Effector CD4-positive, alpha-beta T cell (primary cell): ENCODE data around the gene TSPAN11.

Source experiments
- DNase-seq: peaks from one replicate; pipeline ENCODE4 v3.0.0-alpha.2; 2020

TSPAN11 gene

DNA sequence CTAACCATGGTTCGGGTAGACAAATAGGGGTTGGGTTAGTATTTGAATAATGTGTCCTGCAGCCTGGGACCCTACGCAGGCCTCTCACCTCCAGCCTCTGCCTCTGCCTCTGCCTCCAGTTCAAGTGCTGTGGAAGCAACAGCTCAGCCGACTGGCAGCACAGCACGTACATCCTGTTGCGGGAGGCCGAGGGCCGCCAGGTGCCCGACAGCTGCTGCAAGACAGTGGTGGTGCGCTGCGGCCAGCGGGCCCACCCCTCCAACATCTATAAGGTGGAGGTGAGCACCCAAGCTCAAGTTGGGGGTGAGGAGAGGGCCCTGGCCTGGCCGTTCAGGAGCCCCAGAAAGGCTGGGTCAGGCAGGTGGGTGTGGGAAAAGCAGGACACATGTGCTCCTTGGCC, 55.9 kb downstream of the TSPAN11 start:
- no peak for DNase-seq

GRCh38 chr12:30985814-30986452, 59.4 kb downstream of the TSPAN11 start:
- DNase-seq, result no peak

DNA sequence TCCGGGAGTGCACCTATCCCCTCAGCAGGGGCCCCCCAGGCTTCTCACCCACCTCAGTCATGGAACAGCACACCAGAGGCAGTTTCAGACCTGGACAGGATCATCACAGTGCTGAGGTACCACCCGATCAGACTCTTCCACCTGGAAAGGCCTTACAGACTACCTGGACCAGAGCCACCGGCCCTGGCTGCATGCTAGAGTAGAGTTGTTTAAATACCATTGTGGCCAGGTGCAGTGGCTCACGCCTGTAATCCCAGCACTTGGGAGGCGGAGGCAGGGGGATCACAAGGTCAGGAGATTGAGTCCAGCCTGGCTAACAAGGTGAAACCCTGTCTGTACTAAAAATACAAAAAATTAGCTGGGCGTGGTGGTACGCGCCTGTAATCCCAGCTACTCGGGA, 61.5 kb downstream of the TSPAN11 start:
- no peak for DNase-seq

- no peak for DNase-seq
These were observed 62.2 kb downstream of the TSPAN11 start for GRCh38 chr12:30988646-30989286.

DNA sequence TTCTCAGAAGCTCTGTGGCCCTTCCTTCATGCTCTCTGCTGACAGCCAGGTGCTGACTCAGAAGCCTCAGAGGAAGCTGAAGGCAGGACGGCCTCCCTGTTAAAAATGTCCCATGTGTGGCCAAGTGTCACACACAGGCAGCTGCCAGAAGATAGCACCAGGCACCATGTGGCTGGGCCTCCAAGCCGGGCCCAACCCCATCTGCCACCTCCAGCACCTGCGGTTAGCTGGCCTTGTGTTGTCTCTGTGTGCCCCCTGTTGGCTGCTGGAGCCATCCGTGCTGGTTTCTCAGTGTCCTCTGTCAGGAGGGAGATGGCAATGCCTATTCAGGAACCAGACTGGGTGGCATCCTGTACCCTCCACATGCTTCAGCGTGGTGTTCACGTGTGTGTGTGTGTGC, 63.2 kb downstream of the TSPAN11 start:
- no peak for DNase-seq

- no peak for DNase-seq
These were observed 63.8 kb downstream of the TSPAN11 start for GRCh38 chr12:30990316-30990715.

DNA sequence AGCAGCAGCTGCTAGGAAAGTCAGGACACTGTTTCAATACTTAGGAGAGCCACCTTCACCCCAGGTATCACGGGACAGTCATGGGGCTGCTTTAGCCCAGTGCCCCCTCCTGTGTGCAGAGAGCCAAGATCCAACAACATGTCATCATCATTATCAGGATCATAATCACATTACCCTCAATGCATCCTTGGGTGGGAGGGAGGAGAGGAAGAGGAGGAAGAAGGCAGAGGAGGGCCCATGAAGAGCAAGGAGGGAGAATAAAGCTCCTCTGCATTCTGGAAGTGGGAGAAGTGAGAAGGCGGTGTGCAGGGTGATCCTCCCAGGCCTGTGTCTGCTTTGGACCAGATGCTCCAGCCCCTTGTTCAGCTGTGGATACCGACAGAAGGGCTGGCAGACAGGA, 64.2 kb downstream of the TSPAN11 start:
- DNase-seq, result no peak

- no peak for DNase-seq
These were observed 64.9 kb downstream of the TSPAN11 start for GRCh38 chr12:30991466-30991865.

- DNase-seq, result no peak
These were observed 65.8 kb downstream of the TSPAN11 start for GRCh38 chr12:30992381-30992780.

- no peak for DNase-seq
These were observed 67.2 kb downstream of the TSPAN11 start for GRCh38 chr12:30993766-30994165.

GRCh38 chr12:30994274-30994673, 67.7 kb downstream of the TSPAN11 start:
- DNase-seq, result no peak

DNA sequence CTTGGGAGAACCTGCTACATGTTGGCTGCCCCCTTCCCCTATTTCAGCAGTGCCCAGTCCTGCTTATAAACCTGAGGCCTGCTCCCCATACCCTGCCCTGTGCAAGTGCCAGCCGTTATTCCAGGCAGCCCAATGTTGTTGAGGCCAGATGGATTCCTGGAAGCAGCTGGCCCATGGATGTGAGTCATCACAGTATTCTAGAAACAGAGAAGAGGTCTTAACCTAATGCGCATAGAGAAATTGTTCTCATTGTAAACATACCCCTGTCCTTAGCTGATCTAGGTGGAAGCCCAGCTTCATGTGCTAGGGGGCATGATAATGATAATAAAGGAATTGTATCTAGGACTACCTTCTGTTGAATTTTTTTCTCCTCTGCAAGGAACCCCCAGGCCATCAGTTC, 69.7 kb downstream of the TSPAN11 start:
- DNase-seq, result no peak

GRCh38 chr12:30996752-30997151, 70.2 kb downstream of the TSPAN11 start:
- DNase-seq, result no peak

DNA sequence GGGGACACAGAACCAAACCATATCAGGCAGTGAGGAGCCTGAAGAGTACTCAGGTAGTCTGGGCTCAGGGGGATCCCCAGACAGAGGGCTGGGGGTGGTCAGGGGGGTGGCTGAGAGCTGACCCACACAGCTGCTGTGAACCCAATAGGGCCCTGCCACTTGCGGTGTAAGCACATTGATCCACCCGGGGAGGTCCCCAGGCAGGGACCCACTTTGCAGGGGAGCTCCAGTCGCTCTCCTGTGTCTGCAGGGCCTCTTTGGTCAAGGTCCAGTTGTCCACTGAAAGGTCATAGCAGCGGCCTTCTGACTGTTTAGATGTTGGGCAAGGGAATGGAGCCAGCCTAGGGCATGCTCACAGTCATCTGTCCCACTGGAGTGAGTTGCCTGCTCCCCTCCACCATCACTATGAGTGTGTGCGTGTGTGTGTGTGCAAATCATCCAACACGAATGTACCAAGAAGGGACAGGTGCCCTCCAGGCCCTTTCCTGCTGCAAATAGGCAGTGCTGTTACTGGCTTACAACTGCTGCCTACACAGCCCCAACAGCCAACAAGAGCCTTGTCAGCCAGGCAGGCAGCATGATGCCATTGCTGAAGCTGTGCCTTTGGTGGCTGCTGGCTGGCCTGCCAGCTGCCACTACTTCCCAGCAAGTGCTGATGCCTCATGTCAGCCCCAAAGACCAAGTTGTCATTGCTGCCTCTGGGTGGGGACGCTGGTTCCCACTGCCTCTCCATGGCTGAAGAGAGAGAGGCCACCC, 71.3 kb downstream of the TSPAN11 start:
- DNase-seq, result no peak

DNA sequence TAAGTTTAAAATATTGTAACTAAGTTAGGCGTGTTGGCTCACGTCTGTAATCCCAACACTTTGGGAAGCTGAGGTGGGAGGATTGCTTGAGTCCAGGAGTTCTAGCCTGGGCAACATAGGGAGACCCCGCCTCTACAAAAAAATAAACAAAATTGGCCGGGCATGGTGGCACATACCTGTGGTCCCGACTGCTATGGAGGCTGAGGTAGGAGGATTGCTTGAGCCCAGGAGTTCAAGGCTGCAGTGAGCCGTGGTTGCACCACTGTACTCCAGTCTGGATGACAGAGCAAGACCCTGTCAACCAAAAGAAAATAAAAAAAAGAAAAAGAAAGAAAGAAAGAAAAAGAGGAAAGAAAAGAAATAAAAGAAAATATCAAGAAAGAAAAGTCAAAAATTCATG, 72.5 kb downstream of the TSPAN11 start:
- DNase-seq, result no peak

DNA sequence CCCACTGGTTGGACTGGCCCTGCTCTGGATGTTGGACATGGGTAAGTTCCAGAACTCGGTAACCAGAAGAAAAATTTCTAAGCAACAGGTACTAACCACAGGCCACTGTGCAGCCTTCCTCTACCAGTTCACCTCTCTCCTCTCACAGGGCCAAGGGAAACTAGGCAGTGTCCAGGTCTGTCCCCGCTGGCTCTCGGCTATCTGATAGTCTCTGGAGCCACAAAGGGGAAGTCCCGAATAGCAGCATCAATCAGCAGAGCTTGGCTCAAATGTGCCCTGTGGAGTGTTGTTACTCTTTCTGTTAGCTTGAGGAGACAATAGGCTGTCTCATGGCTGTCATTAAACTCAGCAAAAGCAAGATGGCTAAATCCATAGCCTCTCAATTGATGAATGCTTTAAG, 73.2 kb downstream of the TSPAN11 start:
- DNase-seq, result no peak

GRCh38 chr12:31000751-31001150, 74.2 kb downstream of the TSPAN11 start:
- no peak for DNase-seq

DNA sequence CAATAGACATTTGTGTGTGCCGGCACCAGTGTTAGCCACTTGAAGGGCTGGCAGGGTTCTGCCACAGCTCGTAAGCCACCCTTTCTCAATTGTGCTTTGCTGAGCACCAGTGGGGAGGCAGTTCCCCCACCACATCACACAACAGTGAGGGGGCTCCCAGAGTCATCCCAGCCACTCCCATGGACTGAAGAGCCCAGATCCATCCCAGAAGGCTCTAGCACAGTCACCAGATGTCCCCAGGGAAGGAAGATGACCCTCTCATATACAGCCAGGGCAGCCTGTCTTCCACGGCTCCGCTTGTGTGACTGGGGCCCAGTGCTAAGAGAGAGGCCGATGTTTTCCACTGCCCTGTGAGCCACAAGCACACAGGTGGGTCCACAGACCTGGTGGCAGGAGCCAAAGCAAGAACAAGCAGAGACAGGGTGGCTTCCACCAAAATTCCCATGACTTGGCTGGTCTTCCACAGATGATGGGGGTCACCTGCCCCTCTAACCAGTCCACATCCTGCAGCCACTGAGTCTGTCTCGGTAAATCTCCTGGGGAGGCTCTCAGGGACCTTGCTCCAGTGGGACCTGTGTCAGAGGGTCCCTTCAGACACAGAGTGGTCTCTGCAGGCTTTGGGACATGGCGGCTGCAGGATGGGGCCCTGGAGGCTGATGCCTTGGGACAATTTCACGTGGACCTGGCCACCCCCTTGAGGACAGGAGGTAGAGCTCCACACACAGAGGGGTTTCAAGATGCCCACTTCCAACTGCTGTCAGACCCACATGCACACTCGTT, 75.2 kb downstream of the TSPAN11 start:
- DNase-seq, result no peak

DNA sequence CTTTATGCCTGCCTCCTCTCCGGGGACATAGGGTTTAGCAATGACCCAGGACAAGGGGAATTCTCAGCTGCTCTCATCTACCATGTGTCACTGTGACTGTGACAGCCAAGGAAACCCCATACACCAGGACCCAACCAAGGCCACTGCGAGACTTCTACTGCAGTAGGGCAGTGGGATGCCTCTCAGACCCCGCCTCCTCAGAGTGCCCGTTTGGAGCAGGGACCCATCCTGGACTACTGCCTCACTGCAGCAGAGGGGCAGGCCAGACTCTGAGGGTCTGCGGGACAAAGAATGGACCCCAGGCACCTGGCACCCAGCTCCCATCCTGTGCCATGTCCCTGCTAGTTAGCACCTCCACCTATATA, 75.8 kb downstream of the TSPAN11 start:
- no peak for DNase-seq

- DNase-seq, result no peak
These were observed 76.5 kb downstream of the TSPAN11 start for GRCh38 chr12:31002999-31003398.

- DNase-seq, result no peak
These were observed 77.5 kb downstream of the TSPAN11 start for GRCh38 chr12:31003861-31004640.

DNA sequence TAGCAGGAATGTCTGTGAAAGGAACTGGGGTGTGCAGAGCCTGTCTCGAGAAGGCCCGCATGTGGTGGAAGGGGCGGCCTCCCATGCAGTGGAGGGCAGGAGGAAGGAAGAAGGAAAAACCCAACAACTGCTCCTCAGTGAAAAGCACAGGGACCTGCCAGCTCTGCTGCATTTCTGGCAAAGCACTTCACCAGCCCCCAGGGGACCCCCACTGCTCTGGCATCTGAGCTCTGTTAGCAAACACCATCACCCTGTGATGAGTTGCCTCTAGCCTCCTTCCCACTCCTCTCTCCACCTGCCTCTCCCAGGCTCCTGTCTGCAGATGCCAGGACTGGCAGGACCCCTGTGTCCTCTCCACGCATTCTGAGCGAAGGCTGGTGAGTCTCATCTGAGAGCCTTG, 78.1 kb downstream of the TSPAN11 start:
- DNase-seq, result no peak
